GM18499 (cell line): Measurements from ENCODE around the gene DEF6.
"Not testable (repeated sequence)": the region's sequence is repeated elsewhere in the genome, so short reads cannot be mapped to it uniquely, and the experiment has no call there.

Experiments
- ATAC-seq: cut with Tn5 transposase; IDR thresholded peaks from one replicate; pipeline ENCODE4 v1.9.1; 2021; ENCODE audit warnings: moderate number of reproducible peaks; ENCODE audit not compliant: insufficient read depth, unreplicated experiment

DEF6 gene

DNA sequence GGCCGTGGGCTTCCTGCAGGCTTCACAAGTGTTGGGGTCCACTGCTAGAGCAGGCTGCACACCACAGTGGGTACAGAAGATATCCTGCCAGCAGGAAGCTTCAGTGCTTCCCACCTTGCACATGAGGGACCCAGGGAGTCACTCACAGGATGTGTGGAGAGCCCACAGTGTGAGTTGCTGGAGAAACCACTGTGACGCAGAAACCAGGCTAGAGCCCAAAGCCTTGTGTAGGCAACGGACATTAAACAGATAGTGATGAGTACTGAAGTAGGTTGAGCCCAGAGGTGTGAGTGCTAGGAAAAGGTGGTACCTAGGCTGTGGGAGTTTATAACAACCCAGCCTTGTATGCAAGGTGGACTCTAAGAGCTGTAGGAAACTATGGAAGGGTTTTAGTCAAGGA, 18.9 kb upstream of the DEF6 start:
- ATAC-seq = no peak

DNA sequence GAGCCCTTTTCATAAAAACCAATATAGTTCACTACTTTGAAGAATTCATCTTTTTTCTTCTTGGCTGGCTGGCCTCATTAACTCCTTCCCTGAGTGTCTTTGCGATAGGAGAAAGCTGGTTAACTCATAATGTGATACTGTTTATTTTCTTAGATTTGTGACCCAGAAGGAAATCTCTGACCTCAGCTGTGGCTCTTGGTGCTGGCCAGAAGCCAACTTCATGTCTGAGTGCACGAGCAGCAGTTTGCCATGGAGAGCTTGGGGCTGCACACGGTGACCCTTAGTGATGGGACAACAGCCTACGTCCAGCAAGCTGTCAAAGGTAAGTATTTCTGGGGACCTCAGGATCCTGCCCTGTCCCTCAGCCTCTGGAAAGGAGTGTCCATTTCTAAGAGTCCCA, 16.7 kb upstream of the DEF6 start:
- no peak for ATAC-seq

- ATAC-seq = no peak
These were observed 15.1 kb upstream of the DEF6 start for GRCh38 chr6:35282472-35282871.

GRCh38 chr6:35283361-35283760, 14.3 kb upstream of the DEF6 start:
- ATAC-seq = no peak

DNA sequence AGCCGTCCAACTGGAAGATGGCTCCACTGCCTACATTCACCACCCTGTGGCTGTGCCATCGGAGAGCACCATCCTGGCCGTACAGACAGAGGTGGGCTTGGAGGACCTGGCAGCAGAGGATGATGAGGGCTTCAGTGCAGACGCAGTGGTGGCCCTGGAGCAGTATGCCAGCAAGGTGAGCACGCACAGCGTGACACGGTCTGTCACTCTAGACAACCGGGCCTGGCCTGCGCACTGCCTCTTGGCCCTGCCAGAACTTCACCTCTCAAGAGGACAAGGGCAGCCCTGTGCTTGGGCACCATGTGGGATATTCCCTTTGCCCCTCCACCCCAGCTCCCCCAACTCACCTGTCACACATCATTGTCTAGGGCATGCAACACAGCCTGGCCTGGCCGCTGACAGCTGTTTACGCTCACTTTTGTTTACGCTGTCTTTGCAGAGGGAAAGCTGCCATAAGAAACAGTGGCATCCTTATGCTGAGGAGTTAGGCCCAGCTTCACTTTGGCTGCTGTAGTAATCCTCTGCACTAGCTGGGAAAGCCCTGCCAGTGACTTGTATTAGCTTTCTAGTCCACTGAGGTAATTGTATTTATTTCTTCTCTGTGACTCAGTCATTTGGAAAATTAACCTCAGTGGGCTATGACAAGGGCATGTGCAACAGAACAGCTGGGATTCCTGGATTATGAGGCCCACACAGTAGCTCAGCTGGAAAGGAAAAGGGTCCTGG, 9.8 kb upstream of the DEF6 start:
- ATAC-seq = no peak

- ATAC-seq = no peak
These were observed 8.8 kb upstream of the DEF6 start for GRCh38 chr6:35288834-35289233.

- no peak for ATAC-seq
These were observed 6.1 kb upstream of the DEF6 start for GRCh38 chr6:35291491-35291890.

- no peak for ATAC-seq
These were observed 5.1 kb upstream of the DEF6 start for GRCh38 chr6:35292494-35292893.

GRCh38 chr6:35293681-35294080, 3.9 kb upstream of the DEF6 start:
- ATAC-seq = no peak

DNA sequence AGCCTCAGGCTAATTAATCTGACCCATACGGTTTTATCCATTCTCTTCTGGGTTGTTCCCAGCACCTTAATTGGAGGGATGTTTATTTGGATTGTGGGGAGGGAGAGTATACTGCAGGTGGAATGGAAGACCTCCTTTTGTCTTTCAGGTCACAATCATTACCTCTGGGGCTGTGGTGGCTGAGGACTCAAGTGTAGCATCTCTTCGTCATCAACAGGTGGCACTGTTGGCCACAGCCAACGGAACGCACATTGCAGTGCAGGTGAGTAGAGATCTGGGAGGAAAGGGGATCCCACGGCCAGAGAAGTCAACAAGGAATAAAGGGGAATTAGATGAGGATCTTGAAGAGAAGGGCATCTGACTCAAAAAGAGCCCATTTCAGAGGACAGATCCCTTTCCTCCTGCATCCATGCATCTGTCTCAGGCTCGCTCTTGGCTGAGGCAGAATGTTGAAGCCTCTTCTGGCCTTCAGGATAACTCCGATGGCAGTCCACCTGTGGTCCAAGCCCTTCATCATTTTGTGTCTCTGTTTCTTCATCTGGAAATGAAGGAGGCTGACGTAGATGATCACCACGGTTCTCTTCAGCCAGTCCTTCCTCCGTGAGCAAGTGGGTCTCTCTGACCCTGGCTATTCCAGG, 3.2 kb upstream of the DEF6 start:
- ATAC-seq = no peak

- no peak for ATAC-seq
These were observed 2.6 kb upstream of the DEF6 start for GRCh38 chr6:35295036-35295435.

GRCh38 chr6:35295521-35296315, 1.9 kb upstream of the DEF6 start:
- no peak for ATAC-seq

GRCh38 chr6:35296931-35297600, 552 bp upstream of the DEF6 start:
- no peak for ATAC-seq

DNA sequence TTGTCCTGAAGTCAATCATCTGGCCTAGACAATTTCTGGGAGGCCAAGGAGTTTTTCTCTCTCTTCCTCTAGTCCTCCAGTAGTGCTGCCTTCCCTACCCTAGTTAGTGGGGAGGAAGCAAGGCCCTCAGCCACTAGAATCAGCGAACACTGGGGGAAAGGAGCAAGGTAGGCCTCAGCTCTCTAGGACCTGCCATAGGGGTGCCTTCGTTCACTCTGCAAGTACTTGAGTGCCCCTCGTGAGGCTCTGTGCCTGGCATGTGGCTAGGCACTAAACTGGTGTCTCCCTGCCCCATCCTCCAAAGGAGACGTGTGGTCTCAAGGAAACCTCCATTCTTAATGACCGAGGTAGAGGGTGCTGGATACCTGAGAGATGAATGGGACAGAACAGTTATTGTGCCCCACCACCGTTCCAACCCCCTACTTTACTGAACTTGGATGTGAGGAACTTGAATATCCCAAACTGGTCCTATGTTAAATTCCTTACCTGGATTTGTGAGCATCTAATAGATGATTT, 1.1 kb downstream of the DEF6 start:
- ATAC-seq = no peak

GRCh38 chr6:35299674-35300073, 2.1 kb downstream of the DEF6 start:
- no peak for ATAC-seq

GRCh38 chr6:35300848-35301247, 3.2 kb downstream of the DEF6 start:
- no peak for ATAC-seq

GRCh38 chr6:35302604-35303241, 5.1 kb downstream of the DEF6 start:
- ATAC-seq = peak; percentile 45

GRCh38 chr6:35304299-35304698, 6.7 kb downstream of the DEF6 start:
- no peak for ATAC-seq

- no peak for ATAC-seq
These were observed 7.5 kb downstream of the DEF6 start for GRCh38 chr6:35305117-35305516.

DNA sequence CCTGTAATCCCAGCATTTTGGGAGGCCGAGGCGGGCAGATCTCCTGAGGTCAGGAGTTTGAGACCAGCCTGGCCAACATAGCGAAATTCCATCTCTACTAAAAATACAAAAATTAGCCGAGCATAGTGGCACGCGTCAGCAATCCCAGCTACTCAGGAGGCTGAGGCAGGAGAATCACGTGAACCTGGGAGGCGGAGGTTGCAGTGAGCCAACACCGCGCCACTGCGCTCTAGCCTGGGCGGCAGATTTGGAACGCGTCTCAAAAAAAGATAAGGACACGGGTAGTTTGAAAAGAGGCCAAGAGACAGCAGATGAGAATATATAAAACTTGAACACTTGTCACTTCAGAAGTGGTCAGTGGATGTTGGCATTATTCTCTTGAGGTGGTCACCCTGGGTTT, 9.5 kb downstream of the DEF6 start:
- ATAC-seq = not testable (repeated sequence)
